Measurements from ENCODE around the gene TMEM233. TPM values are rescaled to one million over a fixed set of nuclear protein-coding genes. Genes with fewer than 3 reads are reported as not detected.

The TMEM233 gene
- total and polyA plus RNA-seq, 2 experiments from 2014 or later: not detected

DNA sequence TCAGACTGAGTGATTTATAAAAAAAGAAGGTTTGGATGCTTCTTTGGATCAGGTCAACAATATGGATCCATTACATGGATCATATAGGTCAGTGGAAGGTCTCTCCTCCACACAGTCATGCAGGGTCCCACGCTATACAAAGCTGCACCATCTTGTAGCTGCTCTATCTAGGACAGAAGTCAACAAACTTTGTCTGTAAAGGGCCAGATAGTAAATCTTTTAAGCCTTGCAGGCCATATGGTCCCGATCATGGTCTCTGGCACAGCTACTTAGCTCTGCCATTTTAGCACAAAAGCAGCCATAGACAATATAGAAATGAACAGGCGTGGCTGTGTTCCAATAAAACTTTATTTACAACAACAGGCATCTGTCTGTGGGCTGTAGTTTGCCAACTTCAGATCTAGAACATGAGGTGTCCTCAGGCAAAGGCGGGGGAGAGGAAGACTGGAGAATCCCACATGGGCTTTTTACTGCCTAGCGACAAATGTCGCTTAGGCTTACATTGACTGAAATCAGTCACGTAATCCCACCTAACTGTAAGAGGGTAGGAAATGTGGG, 36.7 kb downstream of the TMEM233 start:
- H3K27me3 ChIP-seq: no peaks in the 10 kb centered on the region
- no peaks in the 10 kb centered on the region for H3K79me2 ChIP-seq
- H3K9me3 ChIP-seq (ENCODE audit: low read depth): no peaks in the 10 kb centered on the region
- H3K27ac ChIP-seq: no peak overlapping the region
- H3K4me2 ChIP-seq: no peak overlapping the region
- H3K4me3 ChIP-seq: no peak overlapping the region
- 85% methylated on average over 7 of the region's 7 CpGs for WGBS (ENCODE audit: low lambda C conversion rate, missing lambda C conversion rate)
- no peak overlapping the region for H2AFZ ChIP-seq
- TF ChIP-seq EZH2 (IDR thresholded peaks at IDR 0.05; ENCODE audit: borderline replicate concordance): no peak
- no peak for TF ChIP-seq EZH2phosphoT487 (IDR thresholded peaks at IDR 0.05; ENCODE audit: low read depth, severe bottlenecking, unreplicated experiment)
- TF ChIP-seq, protein P1, sequence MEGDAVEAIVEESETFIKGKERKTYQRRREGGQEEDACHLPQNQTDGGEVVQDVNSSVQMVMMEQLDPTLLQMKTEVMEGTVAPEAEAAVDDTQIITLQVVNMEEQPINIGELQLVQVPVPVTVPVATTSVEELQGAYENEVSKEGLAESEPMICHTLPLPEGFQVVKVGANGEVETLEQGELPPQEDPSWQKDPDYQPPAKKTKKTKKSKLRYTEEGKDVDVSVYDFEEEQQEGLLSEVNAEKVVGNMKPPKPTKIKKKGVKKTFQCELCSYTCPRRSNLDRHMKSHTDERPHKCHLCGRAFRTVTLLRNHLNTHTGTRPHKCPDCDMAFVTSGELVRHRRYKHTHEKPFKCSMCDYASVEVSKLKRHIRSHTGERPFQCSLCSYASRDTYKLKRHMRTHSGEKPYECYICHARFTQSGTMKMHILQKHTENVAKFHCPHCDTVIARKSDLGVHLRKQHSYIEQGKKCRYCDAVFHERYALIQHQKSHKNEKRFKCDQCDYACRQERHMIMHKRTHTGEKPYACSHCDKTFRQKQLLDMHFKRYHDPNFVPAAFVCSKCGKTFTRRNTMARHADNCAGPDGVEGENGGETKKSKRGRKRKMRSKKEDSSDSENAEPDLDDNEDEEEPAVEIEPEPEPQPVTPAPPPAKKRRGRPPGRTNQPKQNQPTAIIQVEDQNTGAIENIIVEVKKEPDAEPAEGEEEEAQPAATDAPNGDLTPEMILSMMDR (IDR thresholded peaks at IDR 0.05; ENCODE audit: poor library complexity): no peak
- no peaks in the 10 kb centered on the region for H3K4me1 ChIP-seq (ENCODE audit: insufficient read depth)
- no peaks in the 10 kb centered on the region for H3K9me2 ChIP-seq (replicated peaks; ENCODE audit: insufficient read depth)
- DNase-seq (ENCODE audit: low spot score): no peak
- no peaks in the 10 kb centered on the region for H3K36me3 ChIP-seq (replicated peaks; ENCODE audit: insufficient read depth, low read depth)
- H4K20me1 ChIP-seq (ENCODE audit: insufficient read depth, poor library complexity, severe bottlenecking): no peaks in the 10 kb centered on the region

DNA sequence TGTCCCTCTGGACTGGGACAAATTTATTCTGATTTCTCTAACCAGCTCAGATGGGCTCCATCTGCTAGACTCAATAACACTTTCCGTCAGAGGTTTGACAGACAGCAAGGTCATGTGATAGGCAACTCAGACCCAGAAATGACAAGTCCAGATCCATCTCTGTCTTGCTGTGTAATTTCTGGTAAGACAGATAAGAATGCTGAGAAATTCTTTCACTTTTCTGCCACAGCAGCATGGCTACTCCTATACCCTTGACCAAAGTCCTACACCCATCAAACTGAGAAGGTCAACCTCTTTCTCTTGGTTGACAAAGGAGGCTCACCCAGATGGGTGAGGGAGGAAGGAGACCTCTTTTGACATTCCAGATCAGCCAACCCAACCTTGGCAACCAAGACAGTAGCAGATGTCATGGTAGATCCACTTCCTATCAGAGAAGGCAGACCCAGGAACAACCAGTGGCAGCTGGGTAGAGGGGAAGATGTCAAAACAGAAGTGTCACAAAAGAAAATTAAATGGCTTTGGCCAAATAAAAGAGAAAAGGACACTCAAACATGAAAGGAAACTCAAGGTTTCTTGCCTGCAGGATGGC, 37.5 kb downstream of the TMEM233 start:
- Histone ChIP-seq H3K9me3 (ENCODE audit: low read depth) (no peaks in the 10 kb centered on the region), H3K79me2 (no peaks in the 10 kb centered on the region), H3K27me3 (no peaks in the 10 kb centered on the region), H3K36me3 (replicated peaks; ENCODE audit: insufficient read depth, low read depth) (no peaks in the 10 kb centered on the region), H3K27ac (no peak overlapping the region), H4K20me1 (ENCODE audit: insufficient read depth, poor library complexity, severe bottlenecking) (no peaks in the 10 kb centered on the region), H2AFZ (no peak overlapping the region), H3K4me1 (ENCODE audit: insufficient read depth) (no peaks in the 10 kb centered on the region), H3K4me2 (no peak overlapping the region), H3K4me3 (no peak overlapping the region), H3K9me2 (replicated peaks; ENCODE audit: insufficient read depth) (no peaks in the 10 kb centered on the region)
- 92% methylated on average over 1 of the region's 1 CpG for WGBS (ENCODE audit: low lambda C conversion rate, missing lambda C conversion rate)
- no peak for DNase-seq (ENCODE audit: low spot score)
- TF ChIP-seq EZH2phosphoT487 (IDR thresholded peaks at IDR 0.05; ENCODE audit: low read depth, severe bottlenecking, unreplicated experiment) (no peak), EZH2 (IDR thresholded peaks at IDR 0.05; ENCODE audit: borderline replicate concordance) (no peak)
- TF ChIP-seq, protein P1 (IDR thresholded peaks at IDR 0.05; ENCODE audit: poor library complexity): no peak

DNA sequence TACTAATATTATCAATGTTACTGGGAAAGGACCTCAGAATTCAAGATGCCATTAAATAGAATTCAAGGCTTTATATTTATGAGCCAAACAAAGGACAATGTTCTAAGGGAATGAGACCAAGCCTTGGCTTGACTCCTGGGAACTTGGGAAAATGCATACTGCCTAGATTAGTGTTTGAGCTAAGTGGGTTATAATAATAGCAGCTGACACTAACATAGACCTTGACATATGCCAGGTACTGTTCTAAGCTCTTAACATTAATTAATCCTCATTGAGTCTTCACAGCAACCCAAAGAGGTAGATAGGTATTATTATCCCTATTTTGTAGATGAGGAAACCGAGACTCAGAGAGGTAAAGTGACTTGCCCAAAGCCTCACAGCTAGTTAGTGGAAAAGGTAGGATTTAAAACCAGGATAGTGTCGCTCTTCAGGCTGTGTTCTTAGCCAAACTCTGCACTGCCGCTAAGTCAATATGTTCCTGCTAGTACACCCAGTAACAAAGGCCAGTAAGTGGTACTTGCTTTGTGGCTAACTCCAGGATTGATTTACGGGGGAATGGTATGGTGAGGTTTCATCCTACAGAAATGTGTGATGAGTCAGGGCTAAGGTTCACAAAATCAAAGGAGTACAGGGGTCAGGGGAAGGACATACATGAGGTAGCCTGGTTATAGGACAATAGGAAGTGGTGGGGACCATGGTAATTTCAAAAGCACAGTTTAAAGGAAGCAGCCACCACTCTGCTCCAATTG, 38.5 kb downstream of the TMEM233 start:
- H3K9me2 ChIP-seq (replicated peaks; ENCODE audit: insufficient read depth): no peaks in the 10 kb centered on the region
- H4K20me1 ChIP-seq (ENCODE audit: insufficient read depth, poor library complexity, severe bottlenecking): no peaks in the 10 kb centered on the region
- no peaks in the 10 kb centered on the region for H3K79me2 ChIP-seq
- no peaks in the 10 kb centered on the region for H3K36me3 ChIP-seq (replicated peaks; ENCODE audit: insufficient read depth, low read depth)
- WGBS (ENCODE audit: low lambda C conversion rate, missing lambda C conversion rate): 69% methylated on average over 4 of the region's 4 CpGs
- H3K27me3 ChIP-seq: peaks cover under 1% of the 10 kb centered on the region
- H2AFZ ChIP-seq: no peak overlapping the region
- no peak overlapping the region for H3K4me3 ChIP-seq
- no peak overlapping the region for H3K4me2 ChIP-seq
- H3K27ac ChIP-seq: no peak overlapping the region
- DNase-seq (ENCODE audit: low spot score): no peak
- H3K9me3 ChIP-seq (ENCODE audit: low read depth): no peaks in the 10 kb centered on the region
- no peaks in the 10 kb centered on the region for H3K4me1 ChIP-seq (ENCODE audit: insufficient read depth)
- TF ChIP-seq EZH2phosphoT487 (IDR thresholded peaks at IDR 0.05; ENCODE audit: low read depth, severe bottlenecking, unreplicated experiment) (no peak), EZH2 (IDR thresholded peaks at IDR 0.05; ENCODE audit: borderline replicate concordance) (no peak)
- TF ChIP-seq, protein P1 (IDR thresholded peaks at IDR 0.05; ENCODE audit: poor library complexity): no peak
